HG03039 (cell line): ENCODE results near the gene FGG.

Source experiments
- ATAC-seq: cut with Tn5 transposase; IDR thresholded peaks from one replicate; pipeline ENCODE4 v1.9.1; 2021; ENCODE audit warnings: mild to moderate bottlenecking, moderate library complexity; ENCODE audit not compliant: unreplicated experiment

FGG gene

GRCh38 chr4:154559494-154560418 is 52.7 kb downstream of the FGG start:
- ATAC-seq, result peak; percentile 80

- ATAC-seq, result no peak
These were observed 53.3 kb downstream of the FGG start for GRCh38 chr4:154559141-154559493.
